Germinal center (tissue), 1 donor: ENCODE data around the gene JDP2.

Source experiments
- DNase-seq: peaks from one replicate; pipeline ENCODE4 v3.0.0; 2012; ENCODE audit warnings: mixed read lengths, low spot score

The JDP2 gene

DNA sequence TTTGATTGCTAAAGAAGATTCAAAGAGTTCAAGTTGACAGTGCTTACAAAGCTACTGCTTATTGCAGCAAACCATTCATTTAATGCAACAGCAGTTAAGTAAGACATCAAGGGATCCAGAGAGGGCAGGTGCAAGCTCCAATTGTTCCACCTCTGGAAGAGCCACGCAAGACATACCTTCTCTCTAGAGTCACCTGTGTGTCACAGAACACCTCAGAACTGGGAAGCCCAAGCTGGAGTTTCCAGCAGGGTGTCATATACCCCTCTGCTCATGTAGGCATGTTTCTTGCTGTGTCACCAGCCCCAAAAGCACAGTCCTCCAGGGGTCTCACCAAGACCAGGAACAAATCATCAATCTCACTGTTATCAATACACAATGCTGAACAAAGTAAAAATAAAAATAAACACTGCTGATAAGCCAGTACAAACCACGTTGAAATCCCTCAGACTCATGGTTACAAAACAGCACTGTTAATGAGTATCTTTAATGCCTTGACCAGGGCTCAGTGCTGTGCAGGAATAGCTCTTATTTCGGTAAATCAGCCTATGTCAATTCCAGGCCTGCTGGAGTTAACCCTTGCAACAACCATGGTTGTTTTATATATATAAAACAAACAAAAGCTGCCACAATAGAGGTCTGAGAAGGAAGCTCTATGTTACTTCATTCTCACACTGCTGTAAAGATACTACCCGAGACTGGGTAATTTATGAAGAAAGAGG, 57.0 kb downstream of the JDP2 start:
- DNase-seq, result no peak

DNA sequence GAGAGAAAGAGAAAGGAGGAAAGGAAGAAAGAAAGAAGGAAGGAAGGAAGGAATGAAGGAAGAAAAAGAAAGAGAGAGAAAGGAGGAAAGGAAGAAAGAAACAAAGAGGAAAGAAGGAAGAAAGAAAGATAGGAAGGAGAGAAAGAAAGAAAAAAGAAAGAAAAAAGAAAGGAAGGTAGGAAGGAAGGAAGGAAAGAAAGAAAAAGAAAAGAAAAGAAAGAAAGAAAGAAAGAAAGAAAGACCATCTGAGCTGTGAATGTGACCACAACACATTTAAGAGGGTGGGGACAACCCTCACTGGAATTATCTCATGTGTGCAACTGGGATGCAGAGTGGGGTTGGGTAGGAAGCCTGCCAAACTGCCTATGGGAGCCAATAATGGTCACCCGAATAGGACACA, 58.5 kb downstream of the JDP2 start:
- no peak for DNase-seq

DNA sequence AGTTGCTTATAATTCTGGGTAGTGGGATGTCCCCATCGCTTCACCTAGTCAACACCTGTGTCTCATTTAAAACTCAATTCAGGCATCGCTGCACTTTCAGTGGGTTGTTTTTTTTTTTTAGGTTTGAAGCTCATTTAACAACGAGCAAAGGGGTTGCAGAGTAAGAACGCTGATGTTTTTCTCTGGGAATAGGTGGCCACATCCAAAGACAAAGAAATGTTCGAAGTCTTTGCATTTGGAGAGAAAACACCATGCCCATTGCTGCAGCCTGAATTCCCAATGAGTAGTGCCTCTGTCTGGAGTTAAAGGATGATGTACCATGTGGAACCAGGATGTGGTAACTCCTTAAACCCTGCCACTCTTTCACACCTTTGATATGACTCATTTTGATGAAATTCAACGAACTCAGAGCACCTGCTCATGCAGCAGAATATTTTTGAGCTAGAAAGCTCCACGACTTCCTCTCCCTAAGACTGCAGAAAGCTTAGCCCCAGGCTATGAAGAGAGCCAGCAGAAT, 59.4 kb downstream of the JDP2 start:
- no peak for DNase-seq

DNA sequence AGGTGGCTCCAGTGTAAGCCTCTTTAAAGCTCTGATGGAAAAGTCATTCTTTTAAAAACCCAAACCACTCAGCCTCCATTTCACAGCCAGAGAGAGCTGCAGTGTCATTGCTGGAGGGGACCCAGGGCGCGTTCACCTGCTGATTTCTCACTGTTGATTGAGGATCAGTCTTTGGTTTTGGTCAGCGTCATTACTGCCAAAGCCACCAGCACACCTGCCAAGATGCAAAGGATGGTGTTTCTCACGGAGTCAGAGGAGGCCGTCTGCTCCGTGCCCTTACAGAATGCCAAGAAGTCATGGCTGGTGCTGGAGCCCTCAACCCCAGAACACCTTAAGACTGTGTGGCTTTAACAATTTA, 61.6 kb downstream of the JDP2 start:
- no peak for DNase-seq

DNA sequence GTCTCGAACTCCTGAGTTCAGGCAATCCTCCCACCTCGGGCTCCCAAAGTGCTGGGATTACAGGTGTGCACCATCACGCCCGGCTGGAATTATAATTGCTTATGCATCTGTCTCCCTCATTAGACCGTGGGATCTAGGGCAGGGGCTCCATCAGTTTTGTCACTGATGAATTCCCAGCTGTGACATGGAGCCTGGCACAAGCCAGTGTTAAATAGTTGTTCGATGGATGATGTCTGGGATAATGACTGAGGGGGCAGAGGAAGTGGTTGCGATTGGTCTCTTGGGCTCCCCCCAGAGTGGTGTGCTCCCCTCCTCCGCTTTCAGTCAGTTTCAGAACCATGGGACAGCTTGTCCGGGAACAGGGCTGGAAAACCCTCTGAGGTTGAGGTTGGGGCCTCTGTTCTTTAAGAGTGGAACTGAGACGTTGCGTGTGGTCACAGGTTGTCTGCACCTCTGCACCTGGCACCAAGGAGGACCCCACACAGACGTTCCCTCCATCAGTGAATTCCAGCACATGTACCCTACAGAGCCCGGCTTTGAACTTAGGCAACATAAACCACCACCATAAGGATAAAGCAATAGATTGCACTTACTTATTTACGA, 63.7 kb downstream of the JDP2 start:
- no peak for DNase-seq

DNA sequence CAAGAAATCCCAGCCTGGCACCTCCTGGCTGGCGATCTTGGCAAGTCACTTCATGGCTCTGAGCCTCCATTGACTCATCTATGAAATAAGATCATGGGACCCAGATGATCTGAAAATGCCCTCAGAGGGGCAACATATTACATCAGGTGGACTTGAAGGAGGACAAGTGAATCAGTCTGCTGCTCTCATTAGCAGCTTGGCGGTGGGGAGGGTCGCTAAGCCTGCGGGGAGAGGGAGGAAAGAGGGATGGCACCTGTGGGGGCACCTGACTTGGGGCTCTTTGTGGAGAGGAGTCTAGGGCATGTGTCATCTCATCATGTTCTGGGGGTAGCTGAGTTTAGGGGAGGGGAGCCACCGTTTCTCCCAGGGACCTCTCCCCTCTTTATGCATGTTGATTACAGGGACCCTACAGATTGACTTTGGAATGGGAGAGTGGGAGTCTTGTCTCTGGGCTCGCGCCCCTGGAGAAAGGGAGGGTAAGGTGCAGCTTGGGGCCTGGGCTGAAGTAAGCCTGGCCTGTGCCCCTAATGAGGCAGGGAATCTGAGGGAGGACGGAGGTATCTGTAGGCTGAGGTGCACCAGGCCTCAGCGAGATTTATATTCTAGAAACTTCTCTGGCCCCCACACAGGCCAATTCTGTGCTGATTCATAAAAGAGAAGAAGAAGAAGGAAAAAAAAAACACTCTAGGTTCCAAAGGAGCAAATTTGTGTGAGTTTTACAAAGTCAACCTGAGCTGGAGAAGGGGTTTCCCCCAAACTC, 65.2 kb downstream of the JDP2 start:
- no peak for DNase-seq

DNA sequence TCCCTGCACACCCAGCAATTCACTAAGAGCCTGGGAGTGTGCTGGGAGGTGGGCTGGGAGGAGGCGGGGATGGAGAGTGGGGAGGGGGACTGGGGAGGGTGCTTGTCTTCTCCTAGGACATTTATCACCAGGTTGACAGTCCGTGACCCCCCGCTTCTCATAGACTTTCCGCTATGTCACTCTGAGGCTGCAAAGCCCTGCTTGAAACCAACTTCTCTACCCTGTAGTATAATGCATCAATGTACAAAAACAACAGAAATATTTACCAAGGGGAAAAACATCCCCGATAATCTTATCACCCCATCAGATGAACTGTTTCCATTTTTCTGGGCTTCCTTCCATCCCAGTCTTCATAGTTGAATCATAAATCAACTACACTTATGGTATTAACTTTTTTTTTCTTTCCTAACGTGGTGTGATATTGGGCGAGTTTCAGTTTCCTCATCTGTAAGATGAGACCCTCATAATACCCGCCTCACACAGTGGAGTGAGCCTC, 65.8 kb downstream of the JDP2 start:
- DNase-seq, result no peak

DNA sequence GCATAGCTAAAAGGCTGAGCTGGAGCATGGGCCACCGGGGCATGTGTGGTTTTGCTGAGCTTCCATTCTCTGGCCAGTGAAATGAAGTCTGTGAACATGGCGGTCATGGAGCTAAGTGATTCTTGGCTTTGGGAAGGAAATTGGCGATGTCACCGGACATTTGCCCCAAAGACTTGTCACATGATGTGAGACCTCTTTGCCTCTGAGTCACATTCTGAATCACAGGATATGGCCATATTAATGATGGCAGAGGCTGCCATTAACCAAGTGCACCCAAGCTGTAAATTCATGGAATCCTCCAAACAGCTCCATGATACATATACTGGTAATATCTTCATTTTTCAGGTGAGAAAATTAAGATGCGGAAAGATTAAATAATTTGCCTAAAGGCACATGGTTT, 67.1 kb downstream of the JDP2 start:
- DNase-seq, result no peak

DNA sequence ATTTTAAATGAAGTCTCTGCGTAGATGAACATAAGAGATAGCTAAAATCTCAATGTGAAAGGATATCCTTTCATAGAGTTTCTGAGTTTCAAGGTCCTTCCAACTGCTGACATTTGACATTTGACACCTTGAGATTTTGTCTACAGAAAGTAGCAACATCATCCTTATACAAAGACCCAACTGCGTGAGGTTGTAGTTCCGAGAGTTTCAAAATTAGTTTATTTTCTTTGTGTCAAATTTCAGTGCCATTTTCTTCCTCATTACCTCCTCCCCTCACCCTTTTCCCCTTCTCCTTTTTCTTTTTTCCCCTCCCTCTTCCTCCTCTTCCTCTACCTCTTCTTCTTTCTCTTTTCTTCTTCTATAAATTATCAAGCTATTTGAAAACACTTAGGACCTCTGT, 67.6 kb downstream of the JDP2 start:
- DNase-seq, result no peak

DNA sequence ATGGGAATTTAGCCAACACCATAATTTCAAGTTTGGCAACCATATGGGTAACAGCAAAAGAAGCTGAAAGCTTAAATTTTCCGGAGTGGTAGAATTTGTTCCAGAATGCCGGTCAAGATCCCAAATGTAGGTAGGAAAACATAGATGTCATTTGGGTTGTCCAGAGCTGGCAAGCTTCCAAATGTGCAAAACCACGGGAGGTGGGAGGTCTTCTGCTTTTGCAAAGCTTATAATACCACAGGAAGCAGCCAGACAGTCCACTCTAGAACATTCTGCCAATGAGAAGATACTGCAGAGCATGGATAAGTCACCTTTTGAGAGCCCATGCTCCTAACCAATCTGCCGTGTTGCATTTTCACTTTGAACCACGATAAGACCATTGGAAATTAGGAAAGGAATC, 68.1 kb downstream of the JDP2 start:
- DNase-seq, result no peak

DNA sequence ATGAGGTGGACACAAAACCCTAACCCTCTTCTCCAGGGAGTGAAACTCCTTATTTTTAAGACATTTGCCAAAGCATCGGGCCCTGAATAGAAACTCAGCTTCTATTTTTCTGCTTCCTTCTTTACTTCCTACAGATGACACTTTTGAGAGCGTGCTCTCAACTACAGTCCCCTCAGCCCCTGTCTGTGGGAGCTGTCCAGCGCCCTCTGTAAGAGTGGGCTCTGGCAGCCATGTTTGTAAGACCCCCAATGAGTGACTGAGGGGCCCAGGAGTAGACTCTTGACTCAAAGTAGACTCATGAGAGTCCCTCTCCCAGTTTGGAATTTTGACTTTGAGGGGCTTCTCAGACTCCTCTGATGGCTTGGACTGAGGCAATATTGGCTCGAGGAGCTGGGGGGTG, 68.9 kb downstream of the JDP2 start:
- DNase-seq, result no peak

DNA sequence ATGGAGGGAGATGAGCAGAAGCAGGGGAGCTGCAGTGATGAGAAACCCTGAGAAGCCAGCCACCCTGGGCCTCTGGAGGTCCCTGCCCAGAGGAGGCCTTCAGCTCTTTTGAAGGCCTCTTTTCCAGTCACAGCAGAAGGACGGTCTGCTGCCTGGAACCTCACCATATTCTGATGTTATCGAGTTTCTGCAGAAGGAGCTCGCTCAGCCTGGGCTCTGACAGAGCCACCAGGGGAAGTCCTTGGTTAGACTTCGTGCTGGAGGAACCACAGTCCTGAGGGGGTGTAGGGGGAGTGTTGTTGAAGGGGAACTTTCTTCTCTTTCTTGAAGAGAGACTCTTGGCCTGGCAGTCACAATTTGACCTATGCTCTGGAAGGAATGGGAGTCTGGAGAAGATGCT, 69.4 kb downstream of the JDP2 start:
- no peak for DNase-seq

DNA sequence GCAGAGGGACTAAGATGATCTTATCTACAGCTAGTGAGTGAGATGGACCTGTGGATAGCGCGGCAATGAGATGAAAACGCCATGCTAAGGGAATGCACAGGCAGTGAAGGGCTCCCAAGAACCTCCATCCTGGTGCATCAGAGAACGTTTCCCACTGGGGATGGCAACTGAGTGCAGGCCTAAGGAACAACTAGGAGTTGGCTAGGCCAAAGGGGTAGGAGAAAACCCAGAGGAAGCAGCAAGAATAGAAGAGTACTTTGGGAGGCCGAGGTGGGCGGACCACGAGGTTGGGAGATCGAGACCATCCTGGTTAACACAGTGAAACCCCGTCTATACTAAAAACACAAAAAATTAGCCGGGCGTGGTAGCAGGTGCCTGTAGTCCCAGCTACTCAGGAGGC, 69.9 kb downstream of the JDP2 start:
- DNase-seq, result no peak

DNA sequence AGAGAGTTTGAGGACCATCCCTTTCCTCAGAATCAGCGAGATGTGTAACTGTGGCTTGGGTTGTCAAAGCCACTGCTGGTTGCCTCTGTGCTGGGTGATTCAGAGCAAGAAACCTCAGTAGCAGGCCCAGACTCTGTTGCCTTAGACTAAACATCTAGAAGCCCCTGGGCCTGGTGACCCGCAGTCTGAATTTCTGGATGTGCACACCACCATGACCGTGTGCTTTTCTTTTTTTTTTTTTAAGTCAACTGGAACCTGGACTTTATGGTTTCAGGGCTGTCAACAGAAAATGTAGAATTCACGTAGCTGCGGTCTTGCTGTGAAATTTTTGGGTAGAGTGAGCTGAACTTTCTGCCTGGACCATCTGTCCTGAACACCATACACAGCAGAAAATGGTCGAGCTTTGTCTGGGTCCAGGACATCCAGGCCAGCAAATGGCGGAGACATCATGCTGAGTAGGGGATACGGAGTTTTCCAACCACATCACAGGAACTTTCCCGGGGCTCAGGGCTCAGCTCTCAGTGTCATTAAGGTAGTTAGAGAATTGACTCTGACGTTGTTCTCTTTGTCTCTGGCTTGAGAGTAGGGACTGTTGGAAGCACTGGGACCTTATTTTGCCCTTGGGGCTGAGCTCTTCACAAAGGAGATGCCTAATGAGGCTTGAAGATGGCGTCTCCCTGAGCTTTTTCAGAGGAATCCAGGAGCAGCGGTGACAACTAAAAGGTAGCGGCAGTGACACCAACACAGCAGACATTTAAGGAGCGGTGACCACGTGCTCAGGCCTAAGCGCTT, 71.5 kb downstream of the JDP2 start:
- no peak for DNase-seq

DNA sequence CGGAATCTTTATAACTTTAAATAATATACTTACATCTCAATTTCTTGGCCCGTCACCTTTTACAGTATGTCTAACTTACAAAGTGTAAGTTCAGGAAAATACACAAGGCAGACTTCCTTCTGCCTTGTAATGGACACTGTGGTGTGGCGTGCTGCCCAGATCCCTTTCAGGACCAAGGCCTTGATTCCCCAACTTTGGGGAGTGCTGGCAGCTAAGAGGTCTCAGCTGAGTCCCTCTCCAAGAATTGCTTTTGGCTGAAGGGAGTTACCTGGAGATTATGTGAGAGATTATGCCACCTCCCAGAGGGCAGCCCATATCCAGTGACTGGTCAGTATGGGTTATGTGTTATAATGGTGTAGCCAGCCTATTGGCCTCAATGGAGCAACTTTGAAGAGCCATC, 73.3 kb downstream of the JDP2 start:
- no peak for DNase-seq

DNA sequence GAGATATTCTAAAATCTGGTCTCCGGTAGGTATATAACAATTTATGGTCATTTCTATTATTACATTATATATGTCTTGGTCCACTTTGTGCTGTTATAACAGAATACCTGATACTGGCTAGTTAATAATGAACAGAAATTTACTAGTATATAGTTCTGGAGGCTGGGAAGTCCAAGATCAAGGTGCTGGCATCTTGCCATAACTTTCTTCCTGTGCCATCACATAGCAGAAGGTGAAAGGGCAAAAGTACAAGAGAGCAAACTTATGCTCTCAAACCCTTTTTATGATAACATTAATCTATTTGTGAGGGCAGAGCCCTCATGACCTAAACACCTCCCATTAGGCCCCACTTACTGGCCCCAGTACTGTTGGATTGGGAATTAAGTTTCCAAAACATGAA, 76.6 kb downstream of the JDP2 start:
- no peak for DNase-seq

DNA sequence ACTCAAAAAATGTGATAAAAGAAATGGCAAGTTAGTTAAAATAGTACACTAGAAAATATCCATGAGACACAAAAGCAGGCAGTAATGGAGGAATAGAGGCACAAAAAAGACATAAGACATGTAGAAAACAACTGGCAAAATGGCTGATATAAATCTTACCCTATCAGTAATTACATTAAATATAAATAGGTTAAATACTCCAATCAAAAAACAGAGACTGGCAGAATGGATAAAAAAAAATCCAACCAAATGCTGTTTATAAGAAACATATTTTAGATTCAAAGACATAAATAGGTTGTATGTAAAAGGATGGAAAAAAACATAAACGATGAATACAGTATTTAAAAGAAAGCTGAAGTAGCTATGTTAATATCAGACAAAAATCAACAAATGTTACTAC, 79.1 kb downstream of the JDP2 start:
- DNase-seq, result no peak

DNA sequence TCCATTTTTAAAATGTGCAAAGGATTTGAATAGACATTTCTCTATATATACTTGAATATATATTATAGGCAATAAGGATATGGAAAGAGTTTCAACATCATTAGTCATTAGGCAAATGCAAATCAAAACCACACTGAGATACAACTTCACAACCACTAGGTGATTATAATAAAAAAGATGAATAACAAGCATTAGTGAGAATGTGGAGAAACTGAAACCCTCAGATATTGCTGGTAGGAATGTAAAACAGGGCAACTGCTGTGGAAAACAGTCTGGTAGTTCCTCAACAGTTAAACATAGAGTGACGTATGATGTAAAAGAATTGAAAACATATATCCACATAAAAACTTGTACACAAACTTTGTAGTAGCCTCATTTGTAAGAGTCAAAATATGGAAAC, 82.7 kb downstream of the JDP2 start:
- DNase-seq, result no peak

DNA sequence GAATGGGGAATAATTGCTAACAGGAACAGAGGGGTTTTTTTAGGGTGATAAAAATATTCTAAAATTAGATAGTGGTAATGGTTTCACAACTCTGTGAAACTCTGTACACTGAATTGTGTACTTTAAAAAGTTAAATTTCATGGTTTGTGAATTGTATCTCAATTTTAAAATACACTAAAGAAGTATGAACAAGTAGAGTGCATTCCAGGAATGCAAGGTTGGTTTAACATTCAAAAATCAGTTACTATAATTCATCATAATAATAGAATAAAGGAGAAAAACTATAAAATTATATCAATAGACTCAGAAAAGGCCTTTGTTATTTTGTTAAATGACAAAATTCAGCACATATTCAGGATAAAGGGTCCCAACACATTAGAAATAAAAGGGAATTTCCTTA, 83.4 kb downstream of the JDP2 start:
- DNase-seq, result no peak

DNA sequence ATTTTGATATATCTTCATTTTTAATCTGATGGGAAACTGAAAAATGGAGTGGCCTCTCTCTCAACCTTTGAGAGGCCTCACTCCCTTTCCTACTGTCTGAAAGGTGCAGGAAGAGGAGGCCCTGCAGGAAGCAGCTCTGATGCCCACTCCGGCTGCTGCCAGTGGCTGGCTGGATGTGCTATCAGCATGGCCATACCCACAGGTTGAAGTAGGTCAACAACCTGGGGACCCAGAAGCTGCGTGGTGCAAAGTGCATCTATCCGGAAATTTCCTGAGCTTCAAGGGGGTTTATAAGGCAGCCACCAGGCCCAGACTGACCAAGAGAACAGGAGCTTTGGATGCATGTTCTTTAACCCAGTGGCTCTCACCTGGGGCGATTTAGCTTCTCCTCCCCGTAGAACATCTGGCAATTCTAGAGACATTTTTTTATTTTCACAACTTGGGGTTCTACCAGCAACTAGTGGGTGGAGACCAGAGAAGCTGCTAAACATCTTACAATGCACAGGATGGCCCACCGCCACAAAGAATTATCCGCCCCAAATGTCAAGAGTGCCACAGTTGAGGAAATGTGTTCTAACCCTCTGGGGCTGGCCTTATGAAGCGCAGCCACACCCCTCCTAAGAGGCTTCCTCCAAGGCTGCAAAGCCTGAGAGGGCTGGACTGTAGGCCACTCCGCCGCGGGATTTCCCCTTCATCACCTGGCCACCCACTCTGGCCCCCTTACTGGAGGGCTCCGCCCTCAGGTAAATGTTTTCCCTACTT, 86.3 kb downstream of the JDP2 start:
- no peak for DNase-seq
